Spleen (tissue), 11 donors: Measurements from ENCODE around the gene SLC7A5. TPM values are rescaled to one million over a fixed set of nuclear protein-coding genes. Genes with fewer than 3 reads are reported as not detected.
"Not testable (repeated sequence)": the region's sequence is repeated elsewhere in the genome, so short reads cannot be mapped to it uniquely, and the experiment has no call there.

ENCODE experiments used
- DNase-seq: peaks from one replicate; pipeline ENCODE4 v3.0.0-alpha.2; 2020
- H3K27ac ChIP-seq, 8 donors: fragments of 200-600 bp; sonication (generic) in 7 of 8; 1 replicate in 4 of 8; 2 replicates in 4 of 8; pipeline versions ENCODE4 v1.5.0 to v1.8.0; 2016 to 2021; ENCODE audit warnings: inconsistent platforms in 4 of 8, mild to moderate bottlenecking in 4 of 8, moderate library complexity in 1 of 8
- H3K27me3 ChIP-seq, 7 donors: fragments of 200-600 bp; sonication (generic) in 6 of 7; replicated peaks in 1 of 7; 1 replicate in 4 of 7; 2 replicates in 3 of 7; pipeline versions ENCODE4 v1.5.0 to v1.8.0; 2016 to 2021; ENCODE audit warnings: inconsistent platforms in 3 of 7, mild to moderate bottlenecking in 1 of 7
- H3K36me3 ChIP-seq, 6 donors: fragments of 200-600 bp; sonication (generic) in 5 of 6; 1 replicate in 4 of 6; 2 replicates in 2 of 6; pipeline versions ENCODE4 v1.5.0 to v1.8.0; 2016 to 2021; ENCODE audit warnings: inconsistent platforms in 2 of 6
- H3K4me1 ChIP-seq, 6 donors: fragments of 200-600 bp; sonication (generic) in 5 of 6; 1 replicate in 3 of 6; 2 replicates in 3 of 6; pipeline versions ENCODE4 v1.5.0 to v1.8.0; 2016 to 2021; ENCODE audit warnings: inconsistent platforms in 3 of 6
- H3K4me3 ChIP-seq, 8 donors: fragments of 200-600 bp; sonication (generic) in 7 of 8; 1 replicate in 4 of 8; 2 replicates in 4 of 8; pipeline versions ENCODE4 v1.5.0 to v1.8.0; 2016 to 2021; ENCODE audit warnings: inconsistent platforms in 4 of 8, mild to moderate bottlenecking in 4 of 8, moderate library complexity in 2 of 8
- H3K9me3 ChIP-seq, 8 donors: fragments of 200-600 bp; sonication (generic) in 7 of 8; 1 replicate in 4 of 8; 2 replicates in 4 of 8; pipeline versions ENCODE4 v1.5.0 to v1.8.0; 2016 to 2021; ENCODE audit warnings: inconsistent platforms in 4 of 8
- CTCF ChIP-seq, 11 experiments: fragments of 200-600 bp in 7 of 11; fragments of 450-650 bp in 4 of 11; sonication (generic) in 4 of 11; IDR thresholded peaks in 8 of 11; conservative IDR thresholded peaks in 3 of 11; 1 replicate in 7 of 11; 2 replicates in 4 of 11; pipeline versions ENCODE4 v1.4.0 to v1.8.0; 2016 to 2021; ENCODE audit warnings: antibody characterized with exemption in 11 of 11, inconsistent platforms in 4 of 11, mild to moderate bottlenecking in 1 of 11
- POLR2A ChIP-seq, 3 donors: fragments of 450-650 bp; IDR thresholded peaks; one replicate each; pipeline ENCODE4 v1.5.1; 2017; ENCODE audit warnings: antibody characterized with exemption in 3 of 3, mild to moderate bottlenecking in 1 of 3
- POLR2AphosphoS5 ChIP-seq, 3 donors: sonication (generic); formaldehyde crosslinking; IDR thresholded peaks; one replicate each; pipeline ENCODE4 v1.5.1; 2017; ENCODE audit warnings: antibody characterized with exemption in 3 of 3
- WGBS, 5 donors: extraction: QIAGEN DNeasy Blood & Tissue Kit in 3 of 5; methylation state at CpG; one replicate each; pipeline versions ENCODE4 v1.1.5 to v1.1.7; 2013 to 2018; 5-methylcytosine and 5-hydroxymethylcytosine counted together
- intact Hi-C: fragments of 100-400 bp; cut with DNase I; formaldehyde crosslinking; loops from one replicate; pipeline ENCODE4 v1.15.0; 2023; ENCODE audit warnings: low total_unique reads
- polyA plus RNA-seq, 3 donors: library from polyadenylated mRNA; stranded (reverse); fragments of 200-250 nt; gene quantifications; one replicate each; pipeline ENCODE4 v1.2.1, GENCODE V29; 2013
- total RNA-seq, 7 donors: library from RNA; depleted of rRNA in 3 of 7; stranded (reverse); fragments of >200 nt in 3 of 7; fragmentation: NEBNext Ultra II Directional in 4 of 7; extraction: Animal tissue kit (Norgen Biotek cat#: 25700) in 4 of 7; gene quantifications; one replicate each; pipeline versions ENCODE4 v1.1.0 to v1.2.1, GENCODE V29; 2016 to 2021
- donor health status: healthy with polysubstance abuse.
- donor health status: DM: no; HTN: no; CAD: no; lungs with moderate emphysema.
- donor health status: DM: no; HTN: no; CAD: no.
- donor health status: Bipolar disorder and iron deficiency.
- donor health status: healthy.
- donor health status: DM: no; HTN: no; CAD: no.
- donor health status: DM: yes; HTN: yes; CAD: no.

SLC7A5 gene
- total and polyA plus RNA-seq, 10 donors = 2.5 to 30.6 (median 17.0) TPM

GRCh38 chr16:87826798-87827587, 42.3 kb downstream of the SLC7A5 start:
- intact Hi-C loops = no loop called here
- no peak for DNase-seq
- Histone ChIP-seq H3K27ac (no peak overlapping the region), H3K36me3 (peaks cover 0 to 26% (median 5%) of the 10 kb centered on the region in 6 donors), H3K9me3 (no peaks in the 10 kb centered on the region), H3K4me1 (no peaks in the 10 kb centered on the region), H3K27me3 (peaks cover 0 to 19% (median 0%) of the 10 kb centered on the region in 7 donors), H3K4me3 (no peak overlapping the region)
- WGBS, 5 donors = 83 to 88% (median 85%) methylated on average over 26 to 28 of the region's 28 CpGs
- TF ChIP-seq POLR2A (IDR thresholded peaks at IDR 0.05) (no peak), POLR2AphosphoS5 (IDR thresholded peaks at IDR 0.05) (peak in 1 of 3 donors; percentile 38)

GRCh38 chr16:87826407-87826797, 42.9 kb downstream of the SLC7A5 start:
- WGBS, 5 donors = 56 to 88% (median 64%) methylated on average over 4 of the region's 4 CpGs

DNA sequence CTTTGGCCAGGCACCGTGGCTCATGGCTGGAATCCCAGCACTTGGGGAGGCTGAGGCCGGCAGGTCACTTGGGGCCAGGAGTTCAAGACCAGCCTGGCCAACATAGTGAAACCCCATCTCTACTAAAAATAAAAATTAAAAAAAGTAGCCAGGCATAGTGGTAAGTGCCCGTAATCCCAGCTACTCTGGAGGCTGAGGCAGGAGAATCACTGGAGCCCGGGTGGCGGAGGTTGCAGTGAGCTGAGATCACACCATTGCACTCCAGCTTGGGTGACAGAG, 43.5 kb downstream of the SLC7A5 start:
- H3K27ac ChIP-seq, DNase-seq, H3K9me3 ChIP-seq, H3K4me1 ChIP-seq, H3K4me3 ChIP-seq, intact Hi-C loops: not testable (repeated sequence)
- Histone ChIP-seq H3K27me3 (peaks cover 0 to 19% (median 0%) of the 10 kb centered on the region in 7 donors), H3K36me3 (peaks cover 0 to 14% (median 0%) of the 10 kb centered on the region in 6 donors)
- 85 to 97% (median 90%) methylated on average over 5 of the region's 5 CpGs for WGBS, 5 donors

More at GRCh38 chr16:87826407-87826797, 42.9 kb downstream of the SLC7A5 start:
- H3K36me3 ChIP-seq = peaks cover 0 to 21% (median 2%) of the 10 kb centered on the region in 6 donors
- DNase-seq, H3K27ac ChIP-seq, H3K4me1 ChIP-seq, intact Hi-C loops, H3K4me3 ChIP-seq, H3K9me3 ChIP-seq: not testable (repeated sequence)
- H3K27me3 ChIP-seq = peaks cover 0 to 19% (median 0%) of the 10 kb centered on the region in 7 donors

DNA sequence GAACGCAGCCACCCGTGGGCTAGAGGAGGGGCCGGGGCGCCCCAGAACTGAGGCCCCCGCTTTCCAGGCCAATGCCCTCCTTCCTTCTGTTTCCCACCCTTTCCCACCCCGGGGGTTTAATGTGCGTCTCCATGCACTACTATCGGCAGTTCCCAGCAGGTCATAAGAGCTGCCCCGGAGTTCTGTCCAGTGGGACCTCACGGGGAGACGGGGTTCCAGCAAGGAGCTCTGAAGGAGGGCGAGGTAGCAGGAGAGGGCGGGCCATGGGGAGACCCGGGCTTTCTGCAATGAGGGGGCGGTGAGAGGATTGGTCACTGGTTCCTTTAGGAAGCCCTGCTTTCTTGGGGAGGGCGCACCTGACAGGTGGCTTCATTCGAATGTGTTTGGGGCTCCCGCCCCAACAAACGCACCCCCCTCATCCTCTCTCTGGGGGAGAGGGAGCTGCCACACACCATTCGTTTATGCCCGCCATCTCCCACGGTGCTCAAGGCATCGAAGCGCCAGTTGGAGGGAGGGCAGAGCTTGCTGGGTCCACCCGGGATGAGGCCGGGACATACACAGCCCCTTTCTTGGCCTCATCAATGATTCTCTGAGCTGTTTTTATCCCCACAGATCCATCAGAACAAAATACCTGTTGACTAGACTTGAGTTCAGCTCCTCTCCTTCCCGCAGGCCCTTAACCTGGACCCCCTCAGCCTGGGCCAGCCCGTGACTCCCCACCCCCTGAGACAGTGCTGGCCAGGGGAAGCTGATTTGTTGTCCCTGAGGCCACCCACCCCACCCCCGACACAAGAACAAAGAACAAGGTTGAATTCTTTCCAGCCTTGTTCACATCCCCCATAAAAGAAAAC, 44.1 kb downstream of the SLC7A5 start:
- 86 to 88% (median 87%) methylated on average over 27 to 29 of the region's 29 CpGs for WGBS, 5 donors
- Histone ChIP-seq H3K4me3 (no peak overlapping the region), H3K4me1 (peaks cover 0 to 5% (median 0%) of the 10 kb centered on the region in 6 donors), H3K36me3 (peaks cover 0 to 9% (median 0%) of the 10 kb centered on the region in 6 donors), H3K27ac (no peak overlapping the region), H3K27me3 (peaks cover 0 to 19% (median 0%) of the 10 kb centered on the region in 7 donors), H3K9me3 (no peaks in the 10 kb centered on the region)
- TF ChIP-seq POLR2AphosphoS5 (IDR thresholded peaks at IDR 0.05) = no peak
- no peak for TF ChIP-seq CTCF (IDR thresholded peaks at IDR 0.05 in 8 of 11, conservative IDR thresholded peaks at IDR 0.05 in 3 of 11)
- TF ChIP-seq POLR2A (IDR thresholded peaks at IDR 0.05) = no peak
- intact Hi-C loops = no loop called here
- no peak for DNase-seq

DNA sequence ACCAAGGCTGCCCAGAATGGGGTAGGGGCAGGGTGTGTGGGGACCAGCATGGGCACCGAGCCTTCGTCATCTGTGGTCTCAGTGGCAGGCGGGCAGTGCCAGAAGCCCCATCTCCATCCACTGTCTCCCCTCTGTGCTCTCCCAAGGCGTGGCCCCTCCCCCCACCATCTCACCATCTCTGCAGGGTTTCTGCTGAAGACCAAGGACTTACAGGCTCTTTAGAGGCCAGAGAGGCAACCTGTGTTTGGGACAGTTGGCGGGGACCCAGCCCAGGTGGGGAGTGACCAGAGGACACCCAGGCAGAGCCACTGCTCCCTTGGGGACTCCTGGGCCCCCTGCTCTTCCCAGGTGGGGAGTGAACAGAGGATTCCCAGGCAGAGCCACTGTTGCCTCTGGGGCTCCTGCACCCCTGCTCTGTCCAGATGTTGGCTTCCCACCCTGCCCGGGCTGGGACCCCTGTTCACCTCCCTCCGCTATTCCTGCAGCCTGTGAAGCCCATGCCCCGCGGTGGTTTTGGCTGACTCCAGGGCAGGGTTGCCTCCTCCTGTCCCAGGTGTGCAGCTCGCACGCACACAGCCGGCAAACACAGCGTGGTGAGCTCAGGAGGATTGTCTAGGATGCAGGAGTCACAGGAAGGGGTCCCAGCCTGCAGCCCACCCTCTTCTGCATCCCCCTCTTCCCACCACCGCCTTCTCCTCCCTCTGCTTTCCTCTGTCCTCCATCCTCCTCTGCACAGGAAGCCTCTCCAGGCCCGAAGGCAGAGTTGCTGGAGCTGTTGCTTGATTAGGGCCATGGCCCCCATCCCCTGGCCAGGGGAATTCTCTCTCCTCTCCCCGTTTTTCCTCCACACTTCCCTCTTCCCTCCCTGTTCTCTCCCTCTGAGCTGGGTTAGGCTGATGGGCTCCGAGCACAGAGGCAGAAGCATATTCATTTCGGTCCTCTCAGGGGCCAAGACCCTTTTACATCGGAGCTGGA, 45.0 kb downstream of the SLC7A5 start:
- H3K9me3 ChIP-seq = no peaks in the 10 kb centered on the region
- intact Hi-C loops = no loop called here
- 79 to 93% (median 85%) methylated on average over 16 to 19 of the region's 19 CpGs for WGBS, 5 donors

More for the DNA sequence above, 45.0 kb downstream of the SLC7A5 start:
- no peak overlapping the region for H3K4me3 ChIP-seq
- no peaks in the 10 kb centered on the region for H3K36me3 ChIP-seq
- peaks cover 0 to 5% (median 0%) of the 10 kb centered on the region in 6 donors for H3K4me1 ChIP-seq
- TF ChIP-seq CTCF (IDR thresholded peaks at IDR 0.05 in 8 of 11, conservative IDR thresholded peaks at IDR 0.05 in 3 of 11) (no peak), POLR2AphosphoS5 (IDR thresholded peaks at IDR 0.05) (no peak), POLR2A (IDR thresholded peaks at IDR 0.05) (no peak)
- DNase-seq = no peak
- H3K27me3 ChIP-seq = peaks cover 0 to 19% (median 0%) of the 10 kb centered on the region in 7 donors
- H3K27ac ChIP-seq = no peak overlapping the region
